WERI-Rb-1 (cell line): Measurements from ENCODE around the gene FOXN3.

Source experiments
- DNase-seq: peaks from one replicate; pipeline ENCODE4 v3.0.0-alpha.2; 2020
- H3K27ac ChIP-seq: fragments of 250-450 bp; sonication (Bioruptor Pico); 2 replicates; pipeline ENCODE4 v1.5.1; 2020; ENCODE audit warnings: mild to moderate bottlenecking, moderate library complexity
- H3K27me3 ChIP-seq: fragments of 250-450 bp; sonication (Bioruptor Pico); 2 replicates; pipeline ENCODE4 v1.5.1; 2021; ENCODE audit warnings: mild to moderate bottlenecking, low read depth, moderate library complexity; ENCODE audit not compliant: insufficient read depth, severe bottlenecking
- H3K36me3 ChIP-seq: fragments of 250-450 bp; sonication (Bioruptor Pico); 2 replicates; pipeline ENCODE4 v1.5.1; 2020; ENCODE audit warnings: mild to moderate bottlenecking, moderate library complexity
- H3K4me3 ChIP-seq: 2 replicates; pipeline ENCODE4 v1.5.1; 2011; ENCODE audit warnings: low read depth, mild to moderate bottlenecking, control low read depth, low read length
- H3K9me3 ChIP-seq: fragments of 250-450 bp; sonication (Bioruptor Pico); 2 replicates; pipeline ENCODE4 v1.5.1; 2021; ENCODE audit warnings: mild to moderate bottlenecking, moderate library complexity; ENCODE audit not compliant: severe bottlenecking
- TF ChIP-seq, protein P1 (sequence below): IDR thresholded peaks from 2 replicates; pipeline ENCODE4 v1.5.1; 2011; ENCODE audit warnings: low read depth, mild to moderate bottlenecking, control low read depth, inconsistent platforms, low read length

The FOXN3 gene

DNA sequence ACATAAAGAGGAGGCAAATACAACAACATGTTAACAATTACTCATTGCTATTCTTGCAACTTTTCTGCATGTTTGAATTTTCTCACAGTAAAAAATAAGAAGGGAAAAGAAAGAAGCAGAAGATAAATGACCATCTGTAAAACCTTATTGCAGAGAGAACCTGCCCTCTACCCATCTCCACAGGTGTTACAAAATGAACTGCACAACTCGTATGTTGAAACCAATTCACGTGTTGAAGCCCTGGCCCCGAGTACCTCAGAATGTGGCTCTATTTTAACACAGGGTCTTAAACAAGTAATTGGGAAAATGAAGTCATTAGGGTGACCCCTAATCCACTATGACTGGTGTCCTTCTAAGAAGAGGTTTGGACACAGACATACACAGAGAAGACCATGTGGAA lies 39.5 kb downstream of the FOXN3 start:
- H3K9me3 ChIP-seq = no peaks in the 10 kb centered on the region
- no peak overlapping the region for H3K27ac ChIP-seq
- TF ChIP-seq, protein P1, sequence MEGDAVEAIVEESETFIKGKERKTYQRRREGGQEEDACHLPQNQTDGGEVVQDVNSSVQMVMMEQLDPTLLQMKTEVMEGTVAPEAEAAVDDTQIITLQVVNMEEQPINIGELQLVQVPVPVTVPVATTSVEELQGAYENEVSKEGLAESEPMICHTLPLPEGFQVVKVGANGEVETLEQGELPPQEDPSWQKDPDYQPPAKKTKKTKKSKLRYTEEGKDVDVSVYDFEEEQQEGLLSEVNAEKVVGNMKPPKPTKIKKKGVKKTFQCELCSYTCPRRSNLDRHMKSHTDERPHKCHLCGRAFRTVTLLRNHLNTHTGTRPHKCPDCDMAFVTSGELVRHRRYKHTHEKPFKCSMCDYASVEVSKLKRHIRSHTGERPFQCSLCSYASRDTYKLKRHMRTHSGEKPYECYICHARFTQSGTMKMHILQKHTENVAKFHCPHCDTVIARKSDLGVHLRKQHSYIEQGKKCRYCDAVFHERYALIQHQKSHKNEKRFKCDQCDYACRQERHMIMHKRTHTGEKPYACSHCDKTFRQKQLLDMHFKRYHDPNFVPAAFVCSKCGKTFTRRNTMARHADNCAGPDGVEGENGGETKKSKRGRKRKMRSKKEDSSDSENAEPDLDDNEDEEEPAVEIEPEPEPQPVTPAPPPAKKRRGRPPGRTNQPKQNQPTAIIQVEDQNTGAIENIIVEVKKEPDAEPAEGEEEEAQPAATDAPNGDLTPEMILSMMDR = no peak
- DNase-seq = no peak
- no peaks in the 10 kb centered on the region for H3K27me3 ChIP-seq
- no peak overlapping the region for H3K4me3 ChIP-seq
- no peaks in the 10 kb centered on the region for H3K36me3 ChIP-seq

DNA sequence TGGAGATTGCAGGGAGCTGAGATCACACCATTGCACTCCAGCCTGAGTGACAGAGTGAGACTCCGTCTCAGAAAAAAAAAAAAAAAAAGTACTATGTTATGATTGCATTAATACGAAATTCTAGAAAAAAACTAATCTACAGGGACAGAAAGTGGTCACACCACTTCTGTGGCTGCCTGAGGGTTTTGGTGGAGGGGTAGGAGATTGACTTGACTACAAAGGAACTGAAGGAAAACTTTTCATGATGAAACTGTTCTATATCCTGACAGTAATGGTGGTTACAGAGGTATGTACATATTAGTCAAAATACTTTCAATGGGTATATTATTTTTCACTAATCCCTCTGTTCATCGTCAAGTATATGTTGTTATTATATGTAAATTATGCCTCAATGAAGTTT lies 42.1 kb downstream of the FOXN3 start:
- TF ChIP-seq, protein P1 = no peak
- no peaks in the 10 kb centered on the region for H3K27me3 ChIP-seq
- DNase-seq = no peak
- no peaks in the 10 kb centered on the region for H3K36me3 ChIP-seq
- H3K27ac ChIP-seq = no peak overlapping the region
- no peak overlapping the region for H3K4me3 ChIP-seq
- H3K9me3 ChIP-seq = no peaks in the 10 kb centered on the region

- no peak overlapping the region for H3K27ac ChIP-seq
- no peaks in the 10 kb centered on the region for H3K36me3 ChIP-seq
- no peaks in the 10 kb centered on the region for H3K27me3 ChIP-seq
- H3K9me3 ChIP-seq = no peaks in the 10 kb centered on the region
- TF ChIP-seq, protein P1 = no peak
- no peak for DNase-seq
- no peak overlapping the region for H3K4me3 ChIP-seq
Measured at GRCh38 chr14:89373185-89373584, 43.8 kb downstream of the FOXN3 start.

- no peak for DNase-seq
- TF ChIP-seq, protein P1 = no peak
- Histone ChIP-seq H3K9me3 (no peaks in the 10 kb centered on the region), H3K27ac (no peak overlapping the region), H3K4me3 (no peak overlapping the region), H3K27me3 (no peaks in the 10 kb centered on the region), H3K36me3 (no peaks in the 10 kb centered on the region)
Measured at GRCh38 chr14:89372512-89372883, 44.5 kb downstream of the FOXN3 start.

DNA sequence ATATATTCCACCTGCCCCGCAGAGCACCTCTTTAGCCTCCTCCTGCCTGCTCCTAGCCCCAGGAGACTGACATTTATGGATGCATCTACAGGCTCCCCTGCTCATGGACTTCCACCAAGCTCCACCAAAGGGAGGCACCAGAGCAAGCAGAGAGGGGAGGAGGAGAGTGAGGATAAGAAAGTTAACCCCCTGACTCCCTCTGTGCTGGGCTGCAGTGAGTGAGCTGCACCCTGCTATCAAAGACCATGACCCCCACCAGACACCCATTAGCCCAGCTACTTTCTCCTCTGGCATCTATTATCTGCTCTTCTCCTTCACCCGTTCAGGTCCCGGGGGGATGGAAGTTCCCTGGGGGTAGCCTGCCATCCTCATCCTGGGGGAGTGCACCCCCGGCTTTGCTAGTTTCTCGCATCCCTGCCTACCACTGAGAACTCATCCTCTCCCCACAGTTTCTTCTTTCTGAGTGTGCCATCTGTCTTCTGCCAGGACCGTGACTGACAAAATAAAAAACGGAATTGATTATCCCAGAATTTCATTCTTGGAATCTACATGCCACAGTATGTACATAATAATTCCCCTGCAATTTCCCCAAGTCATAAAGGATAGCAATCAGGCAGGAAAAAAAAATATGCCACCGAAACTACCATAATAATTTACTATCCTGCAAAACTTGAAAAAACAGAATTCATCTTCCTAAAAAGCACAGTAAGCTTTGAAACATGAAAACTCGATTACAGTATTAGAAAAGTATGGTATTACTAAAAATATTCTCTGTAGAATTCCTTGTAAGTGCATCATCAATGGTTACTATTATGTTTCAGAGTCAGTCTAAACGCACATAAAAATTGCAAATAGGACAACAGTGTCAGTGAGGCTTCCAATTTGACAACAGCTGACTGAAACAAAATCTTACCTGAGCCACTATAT lies 45.2 kb downstream of the FOXN3 start:
- DNase-seq = no peak
- H3K27me3 ChIP-seq = no peaks in the 10 kb centered on the region
- H3K4me3 ChIP-seq = no peak overlapping the region
- no peak overlapping the region for H3K27ac ChIP-seq
- H3K36me3 ChIP-seq = no peaks in the 10 kb centered on the region
- TF ChIP-seq, protein P1 = no peak
- H3K9me3 ChIP-seq = no peaks in the 10 kb centered on the region

- no peaks in the 10 kb centered on the region for H3K36me3 ChIP-seq
Measured at GRCh38 chr14:89370781-89371180, 46.3 kb downstream of the FOXN3 start.

More at GRCh38 chr14:89370781-89371180, 46.3 kb downstream of the FOXN3 start:
- DNase-seq = no peak
- no peaks in the 10 kb centered on the region for H3K27me3 ChIP-seq
- H3K27ac ChIP-seq = no peak overlapping the region
- no peaks in the 10 kb centered on the region for H3K9me3 ChIP-seq
- TF ChIP-seq, protein P1 = no peak
- no peak overlapping the region for H3K4me3 ChIP-seq
